Thymus (tissue), 11 donors: ENCODE data around the gene TUBGCP6. TPM values are rescaled to one million over a fixed set of nuclear protein-coding genes. Genes with fewer than 3 reads are reported as not detected.

Source experiments
- DNase-seq, 9 donors: peaks; one replicate each; pipeline ENCODE4 v3.0.0-alpha.2; 2013; ENCODE audit warnings: low spot score in 9 of 9, low read depth in 6 of 9, missing footprints in 1 of 9
- H3K27ac ChIP-seq, 2 donors: one replicate each; pipeline ENCODE4 v1.5.1; 2013; ENCODE audit warnings: control low read depth in 1 of 2, low read depth in 1 of 2, low read length in 1 of 2, mild to moderate bottlenecking in 1 of 2, moderate library complexity in 1 of 2
- H3K27me3 ChIP-seq, 2 donors: one replicate each; pipeline ENCODE4 v1.5.1; 2013; ENCODE audit warnings: low read length in 1 of 2; ENCODE audit not compliant: control insufficient read depth in 2 of 2, insufficient read depth in 1 of 2
- H3K36me3 ChIP-seq, 2 donors: one replicate each; pipeline ENCODE4 v1.5.1; 2013; ENCODE audit warnings: low read length in 1 of 2, mild to moderate bottlenecking in 1 of 2, moderate library complexity in 1 of 2; ENCODE audit not compliant: control insufficient read depth in 2 of 2, insufficient read depth in 2 of 2
- H3K4me1 ChIP-seq, 2 donors: one replicate each; pipeline ENCODE4 v1.5.1; 2013; ENCODE audit warnings: low read length in 2 of 2; ENCODE audit not compliant: control insufficient read depth in 2 of 2, insufficient read depth in 2 of 2
- H3K4me3 ChIP-seq, 2 donors: one replicate each; pipeline ENCODE4 v1.5.1; 2013; ENCODE audit warnings: low read length in 2 of 2, control low read depth in 1 of 2, mild to moderate bottlenecking in 1 of 2
- H3K9me3 ChIP-seq, 2 donors: one replicate each; pipeline ENCODE4 v1.5.1; 2013; ENCODE audit warnings: low read length in 1 of 2, mild to moderate bottlenecking in 1 of 2; ENCODE audit not compliant: control insufficient read depth in 2 of 2, insufficient read depth in 1 of 2
- WGBS: extraction: QIAGEN DNeasy Blood & Tissue Kit; methylation state at CpG from one replicate; pipeline ENCODE4 v1.1.7; 2013; 5-methylcytosine and 5-hydroxymethylcytosine counted together
- polyA plus RNA-seq: library from polyadenylated mRNA; stranded (reverse); fragments of 200-250 nt; gene quantifications from one replicate; pipeline ENCODE4 v1.2.3, GENCODE V29; 2013
- total RNA-seq: library from RNA; stranded (reverse); fragments of 120-200 nt; gene quantifications from one replicate; pipeline ENCODE4 v1.2.4, GENCODE V29; 2013
- donor health status: healthy.

Gene TUBGCP6
- total and polyA plus RNA-seq, 2 donors, result 29.2 to 96.6 TPM

- Histone ChIP-seq H3K9me3 (peaks cover 4 to 11% of the 10 kb centered on the region in 2 donors), H3K4me1 (peaks cover 6 to 25% of the 10 kb centered on the region in 2 donors), H3K27ac (no peak overlapping the region), H3K27me3 (peaks cover 67 to 98% of the 10 kb centered on the region in 2 donors), H3K36me3 (no peaks in the 10 kb centered on the region), H3K4me3 (no peak overlapping the region)
- DNase-seq, result peak in 1 of 9 donors; percentile 46
- 30% methylated on average over 75 of the region's 75 CpGs for WGBS
These were observed 23.0 kb upstream of the TUBGCP6 start for GRCh38 chr22:50267591-50268390.

GRCh38 chr22:50266994-50267393 is 22.2 kb upstream of the TUBGCP6 start:
- H3K27ac ChIP-seq, result no peak overlapping the region
- peaks cover 6 to 24% of the 10 kb centered on the region in 2 donors for H3K4me1 ChIP-seq
- WGBS, result 91% methylated on average over 37 of the region's 37 CpGs
- H3K4me3 ChIP-seq, result no peak overlapping the region
- no peaks in the 10 kb centered on the region for H3K36me3 ChIP-seq
- no peak for DNase-seq
- H3K27me3 ChIP-seq, result peaks cover 67 to 98% of the 10 kb centered on the region in 2 donors
- peaks cover 4 to 11% of the 10 kb centered on the region in 2 donors for H3K9me3 ChIP-seq

- peaks cover 4 to 6% of the 10 kb centered on the region in 2 donors for H3K9me3 ChIP-seq
- peaks cover 0 to 10% of the 10 kb centered on the region in 2 donors for H3K4me1 ChIP-seq
- H3K27ac ChIP-seq, result no peak overlapping the region
- 92% methylated on average over 15 of the region's 15 CpGs for WGBS
- peaks cover 68 to 96% of the 10 kb centered on the region in 2 donors for H3K27me3 ChIP-seq
- DNase-seq, result no peak
- H3K4me3 ChIP-seq, result no peak overlapping the region
- no peaks in the 10 kb centered on the region for H3K36me3 ChIP-seq
These were observed 20.3 kb upstream of the TUBGCP6 start for GRCh38 chr22:50264946-50265669.

- H3K4me1 ChIP-seq, result peaks cover 0 to 3% of the 10 kb centered on the region in 2 donors
- no peak for DNase-seq
- 95% methylated on average over 15 of the region's 15 CpGs for WGBS
These were observed 19.4 kb upstream of the TUBGCP6 start for GRCh38 chr22:50264104-50264745.

GRCh38 chr22:50262973-50263617 is 18.3 kb upstream of the TUBGCP6 start:
- Histone ChIP-seq H3K9me3 (peaks cover 3 to 6% of the 10 kb centered on the region in 2 donors), H3K4me1 (peaks cover 0 to 2% of the 10 kb centered on the region in 2 donors), H3K4me3 (no peak overlapping the region), H3K36me3 (no peaks in the 10 kb centered on the region), H3K27ac (no peak overlapping the region), H3K27me3 (peaks cover 62 to 94% of the 10 kb centered on the region in 2 donors)
- no peak for DNase-seq
- WGBS, result 86% methylated on average over 9 of the region's 9 CpGs

More at GRCh38 chr22:50264104-50264745, 19.4 kb upstream of the TUBGCP6 start:
- H3K27ac ChIP-seq, result no peak overlapping the region
- H3K36me3 ChIP-seq, result no peaks in the 10 kb centered on the region
- H3K27me3 ChIP-seq, result peaks cover 68 to 95% of the 10 kb centered on the region in 2 donors
- no peak overlapping the region for H3K4me3 ChIP-seq
- H3K9me3 ChIP-seq, result peaks cover 4 to 6% of the 10 kb centered on the region in 2 donors

- H3K27ac ChIP-seq, result no peak overlapping the region
- H3K4me1 ChIP-seq, result no peaks in the 10 kb centered on the region
- no peak overlapping the region for H3K4me3 ChIP-seq
- no peak for DNase-seq
- H3K9me3 ChIP-seq, result peaks cover 0 to 6% of the 10 kb centered on the region in 2 donors
- WGBS, result 25% methylated on average over 7 of the region's 7 CpGs
- no peaks in the 10 kb centered on the region for H3K36me3 ChIP-seq
- H3K27me3 ChIP-seq, result peaks cover 56 to 88% of the 10 kb centered on the region in 2 donors
These were observed 17.7 kb upstream of the TUBGCP6 start for GRCh38 chr22:50262460-50262911.

- peak within 1 kb of the TSS in 1 of 2 donors; percentile 37 for H3K4me3 ChIP-seq
- 3% methylated on average over 61 of the region's 61 CpGs for WGBS
- no peaks in the 10 kb centered on the region for H3K4me1 ChIP-seq
- H3K27me3 ChIP-seq, result peaks cover 52 to 84% of the 10 kb centered on the region in 2 donors
- H3K36me3 ChIP-seq, result no peaks in the 10 kb centered on the region
- peaks cover 0 to 3% of the 10 kb centered on the region in 2 donors for H3K9me3 ChIP-seq
- no peak for DNase-seq
- no peak within 1 kb of the TSS for H3K27ac ChIP-seq
These were observed 17.0 kb upstream of the TUBGCP6 start, which contains the start of gene MAPK12 for GRCh38 chr22:50261615-50262459. MAPK12 (minus strand) TSS chr22:50261683; CDS start chr22:50261509, 174 bp downstream.
